Effector memory CD4-positive, alpha-beta T cell (primary cell): ENCODE results near the gene SHISA6.

Experiments
- DNase-seq, 3 donors: peaks; one replicate each; pipeline ENCODE4 v3.0.0-alpha.2; 2020
- H3K27ac ChIP-seq: 2 replicates; pipeline ENCODE4 v1.7.0; 2013; ENCODE audit warnings: mild to moderate bottlenecking, low read length, moderate library complexity; ENCODE audit not compliant: insufficient read depth, poor library complexity, severe bottlenecking
- H3K27me3 ChIP-seq: replicated peaks from 2 replicates; pipeline ENCODE4 v1.7.0; 2013; ENCODE audit warnings: mild to moderate bottlenecking, low read length; ENCODE audit not compliant: insufficient read depth, control insufficient read depth, poor library complexity, severe bottlenecking
- H3K36me3 ChIP-seq: 2 replicates; pipeline ENCODE4 v1.7.0; 2013; ENCODE audit warnings: mild to moderate bottlenecking, low read length, moderate library complexity; ENCODE audit not compliant: control insufficient read depth, insufficient read depth
- H3K4me1 ChIP-seq: 2 replicates; pipeline ENCODE4 v1.7.0; 2013; ENCODE audit warnings: low read length, mild to moderate bottlenecking; ENCODE audit not compliant: control insufficient read depth, insufficient read depth, poor library complexity, severe bottlenecking
- H3K4me3 ChIP-seq: 2 replicates; pipeline ENCODE4 v1.7.0; 2013; ENCODE audit warnings: low read length, low read depth, mild to moderate bottlenecking; ENCODE audit not compliant: insufficient read depth, poor library complexity, severe bottlenecking
- H3K9me3 ChIP-seq: 2 replicates; pipeline ENCODE4 v1.7.0; 2013; ENCODE audit warnings: mild to moderate bottlenecking, low read length, moderate library complexity; ENCODE audit not compliant: control insufficient read depth
- total RNA-seq, 3 donors: gene quantifications; one replicate each; lab custom pipeline; 2026; lab: John Stamatoyannopoulos, UW

SHISA6 gene
- 0 reads per million in 3 donors for total RNA-seq

GRCh38 chr17:11240841-11241610 is at the start of gene SHISA6:
Gene SHISA6 (plus strand): TSS chr17:11241213.
- Histone ChIP-seq H3K4me3 (no peak within 1 kb of the TSS), H3K9me3 (no peaks in the 10 kb centered on the region), H3K27ac (no peak within 1 kb of the TSS), H3K36me3 (no peaks in the 10 kb centered on the region), H3K4me1 (no peaks in the 10 kb centered on the region), H3K27me3 (no peaks in the 10 kb centered on the region)
- DNase-seq: no peak

DNA sequence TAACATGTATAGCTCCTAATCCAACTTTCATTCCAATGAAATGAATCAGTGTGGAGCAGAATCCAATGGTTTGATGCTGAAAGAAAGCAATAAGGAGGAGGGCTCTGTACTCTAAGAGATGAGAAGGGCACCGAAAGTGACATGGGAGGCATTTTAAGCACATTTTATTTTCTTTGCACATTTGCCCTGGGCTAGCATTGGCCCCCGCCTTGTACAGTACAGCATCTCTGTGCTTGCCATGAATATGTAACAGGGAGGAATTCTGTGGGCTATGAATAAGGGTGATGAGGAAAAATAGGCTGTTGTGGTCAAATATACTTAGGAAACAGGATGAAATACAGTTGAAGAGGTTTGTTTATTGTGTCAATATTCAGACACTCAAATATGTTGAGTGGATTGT is 45.2 kb upstream of the SHISA6 start:
- Histone ChIP-seq H3K27me3 (no peaks in the 10 kb centered on the region), H3K36me3 (no peaks in the 10 kb centered on the region), H3K9me3 (no peaks in the 10 kb centered on the region), H3K4me3 (no peak overlapping the region), H3K4me1 (no peaks in the 10 kb centered on the region), H3K27ac (no peak overlapping the region)
- DNase-seq: no peak

DNA sequence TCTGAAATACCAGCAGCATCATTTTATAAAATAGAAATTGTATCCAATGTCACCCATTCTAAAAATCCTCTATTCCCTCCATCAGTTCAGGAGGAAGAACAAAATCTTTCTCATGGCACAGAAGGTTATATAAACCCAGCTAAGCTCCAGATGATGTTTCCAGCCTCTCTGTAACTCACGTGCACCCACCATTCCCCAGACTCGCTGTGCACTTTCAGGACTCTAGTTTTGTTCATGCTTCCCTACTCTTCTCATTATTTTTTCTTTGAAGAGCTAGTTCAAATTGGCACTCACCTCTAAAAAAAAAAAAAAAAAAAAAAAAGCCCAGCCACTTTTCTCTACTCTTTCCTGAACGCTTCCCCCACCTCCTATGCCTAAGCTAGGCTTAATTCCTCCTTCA is 36.0 kb upstream of the SHISA6 start:
- Histone ChIP-seq H3K27ac (no peak overlapping the region), H3K36me3 (no peaks in the 10 kb centered on the region), H3K4me1 (no peaks in the 10 kb centered on the region), H3K9me3 (no peaks in the 10 kb centered on the region), H3K4me3 (no peak overlapping the region), H3K27me3 (no peaks in the 10 kb centered on the region)
- DNase-seq: no peak

DNA sequence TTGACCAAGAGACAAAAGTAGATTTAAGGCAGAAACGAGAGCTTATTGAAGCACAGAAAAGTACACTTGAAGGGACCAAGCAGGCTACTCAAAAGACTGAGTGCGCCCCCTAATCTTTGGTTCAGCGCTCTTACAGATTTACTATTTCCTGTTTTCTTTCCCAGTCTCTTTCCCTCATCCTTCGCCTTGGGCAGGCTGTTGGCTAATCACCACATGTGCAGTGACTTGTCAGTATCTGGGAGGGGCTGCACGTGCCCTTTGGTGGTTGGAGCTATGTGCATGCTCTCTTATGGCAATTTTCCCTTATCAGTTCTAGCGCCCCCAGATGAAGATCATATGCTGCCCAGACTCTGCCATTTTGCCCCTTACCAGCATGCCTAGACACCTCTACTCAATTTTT is 35.4 kb upstream of the SHISA6 start:
- no peaks in the 10 kb centered on the region for H3K27me3 ChIP-seq
- no peak overlapping the region for H3K4me3 ChIP-seq
- H3K27ac ChIP-seq: no peak overlapping the region
- no peaks in the 10 kb centered on the region for H3K36me3 ChIP-seq
- H3K4me1 ChIP-seq: no peaks in the 10 kb centered on the region
- H3K9me3 ChIP-seq: no peaks in the 10 kb centered on the region
- no peak for DNase-seq

GRCh38 chr17:11209906-11210305 is 31.1 kb upstream of the SHISA6 start:
- Histone ChIP-seq H3K4me3 (no peak overlapping the region), H3K36me3 (no peaks in the 10 kb centered on the region), H3K27me3 (no peaks in the 10 kb centered on the region), H3K27ac (no peak overlapping the region), H3K4me1 (no peaks in the 10 kb centered on the region), H3K9me3 (no peaks in the 10 kb centered on the region)
- no peak for DNase-seq

DNA sequence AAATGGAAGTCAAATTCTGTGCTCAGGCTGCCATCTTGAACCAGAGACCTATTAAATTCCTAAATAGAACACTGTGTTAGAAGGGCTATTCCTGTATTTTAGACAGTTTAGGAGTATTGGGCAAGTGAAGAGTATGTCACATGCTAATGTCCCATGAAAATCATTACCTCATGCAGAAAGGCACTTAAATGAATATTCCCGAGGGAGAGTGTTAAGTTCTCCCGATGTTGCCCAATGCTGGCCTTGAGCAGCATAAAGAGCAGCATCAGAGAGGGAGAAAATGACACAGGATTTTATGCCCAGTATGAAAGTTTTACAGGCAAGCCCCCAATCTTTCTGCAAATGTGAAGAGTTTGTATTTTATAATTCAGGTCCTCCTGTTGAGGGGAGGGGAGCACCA is 28.2 kb upstream of the SHISA6 start:
- H3K4me3 ChIP-seq: no peak overlapping the region
- no peak for DNase-seq
- H3K27ac ChIP-seq: no peak overlapping the region
- no peaks in the 10 kb centered on the region for H3K27me3 ChIP-seq
- no peaks in the 10 kb centered on the region for H3K9me3 ChIP-seq
- H3K4me1 ChIP-seq: no peaks in the 10 kb centered on the region
- H3K36me3 ChIP-seq: no peaks in the 10 kb centered on the region

- DNase-seq: no peak
- H3K27me3 ChIP-seq: no peaks in the 10 kb centered on the region
- H3K4me3 ChIP-seq: no peak overlapping the region
- H3K9me3 ChIP-seq: no peaks in the 10 kb centered on the region
- H3K36me3 ChIP-seq: no peaks in the 10 kb centered on the region
- no peak overlapping the region for H3K27ac ChIP-seq
- no peaks in the 10 kb centered on the region for H3K4me1 ChIP-seq
These were observed 24.0 kb upstream of the SHISA6 start for GRCh38 chr17:11216976-11217375.

- H3K9me3 ChIP-seq: no peaks in the 10 kb centered on the region
- H3K4me3 ChIP-seq: no peak overlapping the region
- H3K36me3 ChIP-seq: no peaks in the 10 kb centered on the region
- H3K27ac ChIP-seq: no peak overlapping the region
- no peaks in the 10 kb centered on the region for H3K27me3 ChIP-seq
- H3K4me1 ChIP-seq: no peaks in the 10 kb centered on the region
- no peak for DNase-seq
These were observed 19.8 kb upstream of the SHISA6 start for GRCh38 chr17:11221196-11221595.

GRCh38 chr17:11221721-11222120 is 19.3 kb upstream of the SHISA6 start:
- Histone ChIP-seq H3K27ac (no peak overlapping the region), H3K36me3 (no peaks in the 10 kb centered on the region), H3K27me3 (no peaks in the 10 kb centered on the region), H3K9me3 (no peaks in the 10 kb centered on the region), H3K4me1 (no peaks in the 10 kb centered on the region), H3K4me3 (no peak overlapping the region)
- DNase-seq: no peak

DNA sequence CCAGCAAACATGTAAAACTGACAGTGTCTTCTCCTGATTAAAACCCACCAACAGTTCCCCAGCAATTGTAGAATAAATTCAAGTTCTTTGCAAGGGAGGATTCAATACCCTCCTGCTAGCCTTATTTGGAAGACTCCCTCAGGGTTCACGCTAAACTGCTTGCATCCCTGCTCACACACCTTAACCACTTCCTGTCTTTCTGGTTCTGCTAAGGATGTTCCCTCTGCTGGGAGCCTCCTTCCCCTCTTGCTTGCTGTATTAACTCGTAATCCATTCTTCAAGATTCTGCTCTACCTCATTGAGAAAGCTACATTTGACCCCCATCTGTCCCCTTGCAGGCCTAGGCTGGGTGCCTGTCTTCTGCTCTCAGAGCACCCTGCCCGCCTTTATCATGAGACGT is 2.3 kb upstream of the SHISA6 start:
- no peaks in the 10 kb centered on the region for H3K27me3 ChIP-seq
- no peak for DNase-seq
- no peak overlapping the region for H3K4me3 ChIP-seq

More for the DNA sequence above, 2.3 kb upstream of the SHISA6 start:
- H3K27ac ChIP-seq: no peak overlapping the region
- no peaks in the 10 kb centered on the region for H3K4me1 ChIP-seq
- no peaks in the 10 kb centered on the region for H3K36me3 ChIP-seq
- H3K9me3 ChIP-seq: no peaks in the 10 kb centered on the region
